ENCODE measurements around the gene ABCB1. TPM values are rescaled to one million over a fixed set of nuclear protein-coding genes. Genes with fewer than 3 reads are reported as not detected.

Gene ABCB1
- total RNA-seq, 4 donors from 2014 or later = 43.7 to 394 (median 285) TPM

DNA sequence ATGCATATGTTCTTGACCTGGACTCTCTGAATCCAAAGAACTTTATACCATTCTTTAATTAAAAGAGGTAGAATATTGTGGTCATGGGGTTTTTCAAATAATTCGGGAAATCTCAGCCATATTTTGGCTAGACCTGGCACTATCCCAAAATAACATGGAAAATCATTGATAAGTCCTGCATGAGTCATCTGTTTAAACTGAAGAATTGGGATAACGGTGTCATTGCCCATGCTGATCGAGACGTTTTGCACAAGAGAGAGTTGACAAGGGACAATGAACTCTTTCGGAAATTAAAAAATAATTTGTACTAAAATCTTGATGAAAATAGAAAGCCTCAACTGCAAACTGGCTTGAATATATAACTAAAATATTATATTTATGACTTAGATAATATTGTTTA, 105.3 kb downstream of the ABCB1 start:
- no peaks in the 10 kb centered on the region for H3K27me3 ChIP-seq
- no peak overlapping the region for H3K27ac ChIP-seq
- TF ChIP-seq, protein P1, sequence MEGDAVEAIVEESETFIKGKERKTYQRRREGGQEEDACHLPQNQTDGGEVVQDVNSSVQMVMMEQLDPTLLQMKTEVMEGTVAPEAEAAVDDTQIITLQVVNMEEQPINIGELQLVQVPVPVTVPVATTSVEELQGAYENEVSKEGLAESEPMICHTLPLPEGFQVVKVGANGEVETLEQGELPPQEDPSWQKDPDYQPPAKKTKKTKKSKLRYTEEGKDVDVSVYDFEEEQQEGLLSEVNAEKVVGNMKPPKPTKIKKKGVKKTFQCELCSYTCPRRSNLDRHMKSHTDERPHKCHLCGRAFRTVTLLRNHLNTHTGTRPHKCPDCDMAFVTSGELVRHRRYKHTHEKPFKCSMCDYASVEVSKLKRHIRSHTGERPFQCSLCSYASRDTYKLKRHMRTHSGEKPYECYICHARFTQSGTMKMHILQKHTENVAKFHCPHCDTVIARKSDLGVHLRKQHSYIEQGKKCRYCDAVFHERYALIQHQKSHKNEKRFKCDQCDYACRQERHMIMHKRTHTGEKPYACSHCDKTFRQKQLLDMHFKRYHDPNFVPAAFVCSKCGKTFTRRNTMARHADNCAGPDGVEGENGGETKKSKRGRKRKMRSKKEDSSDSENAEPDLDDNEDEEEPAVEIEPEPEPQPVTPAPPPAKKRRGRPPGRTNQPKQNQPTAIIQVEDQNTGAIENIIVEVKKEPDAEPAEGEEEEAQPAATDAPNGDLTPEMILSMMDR (IDR thresholded peaks at IDR 0.05) = no peak
- TF ChIP-seq POLR2A (IDR thresholded peaks at IDR 0.05) = no peak
- no peaks in the 10 kb centered on the region for H3K4me1 ChIP-seq
- no peaks in the 10 kb centered on the region for H3K9me3 ChIP-seq
- DNase-seq = no peak
- H3K36me3 ChIP-seq = no peaks in the 10 kb centered on the region
- H3K4me3 ChIP-seq = no peak overlapping the region

DNA sequence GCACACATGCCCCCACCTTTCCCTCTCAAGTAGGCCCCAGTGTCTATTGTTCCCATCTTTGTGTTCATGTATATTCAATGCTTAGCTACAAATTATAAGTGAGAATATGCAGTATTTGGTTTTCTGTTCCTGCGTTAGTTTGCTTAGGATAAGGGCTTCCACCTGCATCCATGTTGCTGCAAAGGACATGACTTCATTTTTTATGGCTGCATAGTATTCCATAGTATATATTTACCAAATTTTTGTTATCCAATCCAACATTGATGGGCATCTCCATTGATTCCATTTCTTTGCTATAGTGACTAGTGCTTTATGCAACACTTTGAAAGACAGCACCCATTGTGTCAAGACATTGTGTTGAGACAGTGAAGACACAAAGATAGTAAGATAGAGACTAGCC, 106.2 kb downstream of the ABCB1 start:
- H3K4me3 ChIP-seq = no peak overlapping the region
- H3K9me3 ChIP-seq = no peaks in the 10 kb centered on the region
- no peaks in the 10 kb centered on the region for H3K36me3 ChIP-seq
- H3K27ac ChIP-seq = no peak overlapping the region
- H3K4me1 ChIP-seq = no peaks in the 10 kb centered on the region
- DNase-seq = no peak
- H3K27me3 ChIP-seq = no peaks in the 10 kb centered on the region
- TF ChIP-seq, protein P1 (IDR thresholded peaks at IDR 0.05) = no peak
- TF ChIP-seq POLR2A (IDR thresholded peaks at IDR 0.05) = no peak

DNA sequence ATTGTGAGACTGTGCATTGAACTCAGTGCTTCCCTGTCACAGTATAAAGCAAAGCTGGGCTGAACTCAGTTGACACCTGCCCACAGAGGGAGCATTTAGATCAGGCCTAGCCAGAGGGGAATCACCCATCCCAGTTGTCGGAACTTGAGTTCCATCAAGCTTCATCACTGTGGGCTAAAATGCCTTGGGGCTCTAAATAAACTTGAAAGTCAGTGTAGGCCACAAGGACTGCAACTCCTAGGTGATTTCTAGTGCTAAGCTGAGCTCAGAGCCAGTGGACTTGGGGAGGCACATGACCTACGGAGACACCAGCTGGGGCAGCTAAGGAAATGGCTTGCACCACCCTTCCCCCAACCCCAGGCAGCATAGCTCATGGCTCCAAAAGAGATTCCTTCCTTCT, 117.6 kb downstream of the ABCB1 start:
- Histone ChIP-seq H3K27me3 (no peaks in the 10 kb centered on the region), H3K4me1 (no peaks in the 10 kb centered on the region), H3K36me3 (no peaks in the 10 kb centered on the region), H3K27ac (no peak overlapping the region), H3K9me3 (no peaks in the 10 kb centered on the region), H3K4me3 (no peak overlapping the region)
- TF ChIP-seq, protein P1 (IDR thresholded peaks at IDR 0.05) = no peak
- TF ChIP-seq POLR2A (IDR thresholded peaks at IDR 0.05) = no peak
- DNase-seq = no peak

DNA sequence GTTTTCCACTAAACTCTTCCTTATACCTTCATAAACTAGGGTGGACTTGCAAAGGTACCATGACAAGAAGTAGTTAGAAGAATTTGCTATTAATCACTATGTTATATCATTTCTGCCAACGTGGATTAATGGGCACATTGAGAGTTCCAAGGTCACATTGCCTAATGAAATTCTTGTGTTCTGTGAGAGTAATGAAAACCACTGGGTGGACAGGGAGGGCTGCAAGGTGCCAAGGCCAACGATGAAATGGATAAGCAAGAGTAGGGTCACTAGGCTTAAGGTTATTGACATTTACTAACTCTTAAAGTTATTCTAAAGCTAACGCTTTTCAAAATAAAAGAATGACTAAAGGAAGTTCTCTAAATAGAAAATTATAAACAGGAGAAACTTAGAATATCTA, 118.6 kb downstream of the ABCB1 start:
- Histone ChIP-seq H3K27me3 (no peaks in the 10 kb centered on the region), H3K27ac (no peak overlapping the region), H3K4me1 (no peaks in the 10 kb centered on the region), H3K9me3 (no peaks in the 10 kb centered on the region), H3K4me3 (no peak overlapping the region), H3K36me3 (no peaks in the 10 kb centered on the region)
- TF ChIP-seq, protein P1 (IDR thresholded peaks at IDR 0.05) = no peak
- no peak for TF ChIP-seq POLR2A (IDR thresholded peaks at IDR 0.05)
- no peak for DNase-seq

DNA sequence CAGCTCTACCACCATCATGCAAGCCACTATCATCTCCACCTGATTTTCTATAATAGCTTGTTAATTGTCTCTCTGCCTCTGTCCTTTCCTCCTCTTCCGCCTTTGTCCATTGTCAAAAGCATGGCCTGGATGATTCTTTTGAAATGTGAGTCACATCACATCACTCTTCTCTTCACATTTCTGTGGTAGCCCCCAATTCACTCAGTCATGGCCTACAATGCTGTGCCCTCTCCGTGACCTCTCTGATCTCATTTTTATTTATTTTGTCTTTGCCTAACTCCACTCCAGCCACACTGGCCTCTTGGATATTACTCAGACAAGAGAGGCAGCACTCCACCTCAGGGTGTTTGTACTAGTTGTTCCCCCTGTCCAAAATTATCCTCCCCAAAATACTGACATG, 120.3 kb downstream of the ABCB1 start:
- Histone ChIP-seq H3K36me3 (no peaks in the 10 kb centered on the region), H3K27me3 (no peaks in the 10 kb centered on the region), H3K27ac (no peak overlapping the region), H3K4me3 (no peak overlapping the region), H3K9me3 (no peaks in the 10 kb centered on the region), H3K4me1 (peaks cover 0 to 10% (median 2%) of the 10 kb centered on the region in 4 donors)
- no peak for TF ChIP-seq POLR2A (IDR thresholded peaks at IDR 0.05)
- TF ChIP-seq, protein P1 (IDR thresholded peaks at IDR 0.05) = no peak
- no peak for DNase-seq

DNA sequence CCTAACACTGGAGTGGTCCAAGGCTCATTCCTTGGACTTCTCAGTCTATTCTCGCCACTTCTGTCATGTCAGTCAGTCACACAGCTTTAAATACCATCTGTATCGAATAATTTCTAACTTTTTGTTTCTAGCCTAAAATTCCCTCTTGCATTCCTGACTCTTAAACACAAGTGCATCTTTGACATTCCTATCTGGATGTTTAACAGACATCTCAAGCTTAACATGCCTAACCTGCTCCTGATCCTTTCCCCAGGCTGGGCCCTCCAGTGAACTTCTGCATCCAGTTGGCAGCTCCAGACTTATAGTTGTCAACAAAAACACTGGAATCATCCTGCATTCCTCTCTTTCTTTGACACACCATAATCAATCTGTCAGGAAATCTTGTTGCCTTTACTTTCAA, 120.7 kb downstream of the ABCB1 start:
- Histone ChIP-seq H3K27ac (no peak overlapping the region), H3K4me1 (peaks cover 0 to 14% (median 2%) of the 10 kb centered on the region in 4 donors), H3K4me3 (no peak overlapping the region), H3K36me3 (no peaks in the 10 kb centered on the region), H3K27me3 (no peaks in the 10 kb centered on the region), H3K9me3 (no peaks in the 10 kb centered on the region)
- no peak for DNase-seq
- TF ChIP-seq, protein P1 (IDR thresholded peaks at IDR 0.05) = no peak
- TF ChIP-seq POLR2A (IDR thresholded peaks at IDR 0.05) = no peak

Data from Peyer's patch (tissue), 4 donors.